Activated T-cell treated with anti-CD3 and anti-CD28 coated beads, Interleukin-2, amount 50 U/mL, for 48 hours (primary cell): Measurements from ENCODE around the gene ARHGAP6.
A peak's percentile ranks its signal among the peaks of the same experiment; 100 is the strongest.
"Not testable (repeated sequence)": the region's sequence is repeated elsewhere in the genome, so short reads cannot be mapped to it uniquely, and the experiment has no call there.

Experiments
- DNase-seq, 2 experiments: peaks; one replicate each; pipeline ENCODE4 v3.0.0-alpha.2; 2020

The ARHGAP6 gene

DNA sequence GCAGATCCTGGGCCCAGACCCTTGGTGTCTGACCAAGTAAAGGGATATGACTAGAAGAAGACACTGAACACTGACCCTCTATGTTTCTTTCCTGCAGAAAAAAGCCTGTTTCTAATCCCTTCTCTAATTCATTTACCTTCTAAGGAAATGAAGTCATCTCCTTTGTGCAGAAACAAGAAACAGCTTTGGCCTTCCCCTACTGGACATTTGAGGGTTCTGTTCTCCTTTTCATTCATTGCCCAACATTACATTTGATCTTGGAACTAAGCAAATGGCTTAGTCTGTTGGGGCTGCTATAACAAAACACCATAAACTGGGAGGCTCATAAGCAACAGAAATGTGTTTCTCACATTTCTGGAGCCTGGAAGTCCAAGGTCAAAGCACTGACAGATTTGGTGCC, 534.6 kb downstream of the ARHGAP6 start:
- no peak for DNase-seq

DNA sequence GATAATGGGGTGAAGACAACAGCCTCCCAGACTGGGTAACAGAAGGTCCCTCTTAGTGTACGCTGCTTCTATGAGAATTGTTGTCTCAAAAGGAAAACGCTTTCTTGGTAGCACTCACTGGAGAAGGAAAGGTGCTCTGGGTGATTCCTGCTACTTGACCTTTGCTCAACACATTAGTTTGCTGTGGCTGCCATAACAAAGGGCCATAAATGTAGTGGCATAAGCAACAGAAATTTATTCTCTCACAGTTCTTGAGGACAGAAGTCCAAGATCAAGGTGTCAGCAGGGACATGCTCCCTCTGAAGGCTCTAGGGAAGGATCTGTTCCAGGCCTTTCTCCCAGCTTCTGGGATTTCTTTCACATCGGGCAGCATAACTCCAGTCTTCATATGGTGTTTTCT, 535.6 kb downstream of the ARHGAP6 start:
- DNase-seq = no peak

DNA sequence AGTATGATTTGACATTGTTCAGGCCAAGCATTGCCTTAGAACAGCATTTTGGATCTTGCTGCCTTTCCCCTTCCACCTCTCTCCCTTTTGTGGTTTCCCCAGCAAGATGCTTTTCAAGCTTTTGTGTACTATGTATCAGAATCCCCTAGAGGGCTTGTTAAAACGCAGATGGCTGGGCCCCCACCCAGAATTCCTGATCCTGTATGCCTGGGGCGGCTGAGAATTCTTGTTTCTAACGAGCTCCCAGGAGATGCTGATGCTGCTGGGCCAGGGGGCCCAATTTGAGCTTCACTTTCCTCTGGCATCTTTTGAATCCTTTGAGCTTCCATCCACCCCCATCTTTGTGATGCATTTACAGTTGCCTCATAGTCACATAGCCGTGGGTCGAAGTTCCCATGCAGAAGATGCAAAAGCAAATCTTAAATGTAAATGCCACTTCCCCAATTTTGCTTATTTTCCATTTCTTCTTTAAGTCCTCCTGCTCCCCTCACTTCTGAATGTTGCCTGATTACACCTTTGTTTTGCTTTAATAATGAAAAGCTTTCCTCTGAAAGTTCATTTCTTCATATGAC, 536.1 kb downstream of the ARHGAP6 start:
- DNase-seq = no peak

DNA sequence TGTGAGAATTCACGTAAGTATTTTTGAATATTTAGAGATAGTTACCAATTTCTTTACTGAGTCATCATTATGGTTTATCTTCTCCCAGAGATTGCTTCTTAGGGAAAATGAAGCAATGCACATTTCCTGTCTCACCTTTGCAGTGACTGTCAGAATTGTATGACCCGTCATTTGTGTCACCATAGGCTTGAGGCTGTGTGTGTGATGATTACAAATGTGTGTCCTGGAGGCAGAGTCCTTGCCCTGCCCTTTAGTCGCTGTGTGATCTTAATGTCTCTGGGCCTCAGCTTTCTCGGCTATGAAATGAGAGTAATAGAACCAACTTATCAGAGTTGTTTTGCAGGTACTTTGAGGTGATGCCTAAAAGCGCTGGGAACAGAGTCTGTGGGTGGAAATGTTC, 540.7 kb downstream of the ARHGAP6 start:
- no peak for DNase-seq

DNA sequence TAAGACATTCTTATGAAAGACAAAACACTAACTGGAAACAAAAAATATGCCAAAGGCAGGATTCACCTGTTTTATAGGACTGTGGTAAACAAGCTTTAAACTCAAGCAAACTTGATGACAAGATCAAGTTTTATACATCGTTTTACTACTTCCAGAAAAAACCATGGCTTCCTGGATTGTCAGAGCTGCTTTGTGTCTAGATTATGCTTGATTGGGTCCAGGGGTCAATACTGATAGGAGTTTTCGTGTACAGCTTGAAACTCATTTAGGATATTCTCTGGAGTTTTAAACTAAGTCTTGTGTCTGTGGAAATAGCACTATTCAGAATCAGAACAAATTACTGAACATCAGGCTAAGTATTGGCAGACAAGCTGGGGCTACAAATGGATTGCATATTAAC, 541.6 kb downstream of the ARHGAP6 start:
- no peak for DNase-seq

DNA sequence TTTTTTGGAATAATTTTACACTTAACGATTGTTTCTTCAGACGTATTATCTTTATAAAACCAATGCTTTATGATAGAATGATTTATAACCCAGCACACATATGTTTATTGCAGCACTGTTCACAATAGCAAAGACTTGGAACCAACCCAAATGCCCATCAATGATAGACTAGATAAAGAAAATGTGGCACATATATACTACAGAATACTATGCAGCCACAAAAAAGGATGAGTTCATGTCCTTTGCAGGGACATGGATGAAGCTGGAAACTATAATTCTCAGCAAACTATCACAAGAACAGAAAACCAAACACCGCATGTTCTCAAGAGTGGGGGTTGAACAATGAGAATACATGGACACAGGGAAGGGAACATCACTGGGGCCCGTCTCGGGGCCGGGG, 542.6 kb downstream of the ARHGAP6 start:
- DNase-seq = not testable (repeated sequence)

DNA sequence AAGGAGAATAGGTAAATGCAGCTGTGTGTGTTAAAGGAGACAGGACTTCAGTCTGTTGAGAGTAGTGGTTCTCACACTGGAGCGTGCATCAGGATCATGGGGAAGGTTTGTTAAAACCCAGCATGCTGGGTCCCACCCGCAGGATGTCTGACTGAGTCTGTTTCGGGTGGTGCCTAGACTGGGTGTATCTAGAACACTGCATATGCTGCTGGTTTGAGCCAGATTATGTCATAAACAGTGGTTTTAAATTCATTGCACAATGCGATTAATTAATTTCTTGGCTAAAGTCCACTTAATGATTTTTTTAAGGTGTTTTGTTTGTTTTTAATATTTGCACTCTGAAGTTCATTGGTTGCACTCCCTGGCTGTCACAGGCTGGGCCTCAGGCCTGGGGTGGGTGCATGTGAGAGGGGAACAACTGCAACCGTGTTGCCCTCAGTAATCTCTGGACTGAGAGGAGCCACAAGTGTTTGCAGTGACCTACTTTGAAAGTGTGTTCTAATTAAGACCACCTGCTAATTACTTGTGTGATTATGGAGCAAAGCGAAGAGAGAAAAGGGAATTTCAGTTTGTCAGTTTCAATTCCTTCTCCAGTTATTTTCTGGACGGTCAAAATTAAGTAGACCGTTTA, 546.3 kb downstream of the ARHGAP6 start:
- no peak for DNase-seq

DNA sequence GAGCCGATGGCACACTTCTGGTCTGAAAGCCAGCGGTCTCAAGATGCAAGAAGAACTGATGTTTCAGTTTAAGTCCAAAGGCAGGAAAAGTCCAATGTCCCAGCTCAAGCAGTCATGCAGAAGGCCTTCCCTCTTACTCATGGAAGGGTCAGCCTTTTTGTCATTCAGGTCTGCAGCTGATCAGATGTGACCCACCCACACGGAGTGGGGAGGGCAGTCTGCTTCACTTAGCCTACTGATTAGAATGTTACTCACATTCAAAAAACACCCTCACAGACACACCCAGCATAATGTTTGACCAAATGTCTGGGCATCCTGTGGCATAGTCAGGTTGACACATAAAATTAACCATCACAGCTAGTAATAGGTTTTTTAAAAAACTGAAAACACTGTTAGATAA, 548.0 kb downstream of the ARHGAP6 start:
- DNase-seq = no peak

DNA sequence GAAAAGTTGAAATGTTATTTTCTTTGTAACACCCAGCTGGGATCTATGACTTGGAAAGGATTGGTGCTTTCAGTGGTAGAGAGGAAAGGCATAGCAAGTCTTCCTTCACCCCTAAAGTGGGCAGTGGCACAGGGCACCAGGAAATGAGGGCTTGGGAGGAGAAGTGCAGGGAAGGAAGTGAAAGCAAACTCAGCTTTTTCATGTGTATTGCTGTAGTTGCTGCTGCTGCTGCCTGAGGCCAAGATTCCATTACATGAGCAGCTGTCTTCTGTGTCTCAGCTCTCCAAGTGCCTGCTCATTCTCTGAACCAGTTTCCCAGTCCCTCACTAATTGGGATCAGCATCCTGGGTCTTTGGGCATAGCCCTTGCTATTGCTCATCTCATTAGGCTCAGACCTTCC, 552.0 kb downstream of the ARHGAP6 start:
- DNase-seq = no peak

DNA sequence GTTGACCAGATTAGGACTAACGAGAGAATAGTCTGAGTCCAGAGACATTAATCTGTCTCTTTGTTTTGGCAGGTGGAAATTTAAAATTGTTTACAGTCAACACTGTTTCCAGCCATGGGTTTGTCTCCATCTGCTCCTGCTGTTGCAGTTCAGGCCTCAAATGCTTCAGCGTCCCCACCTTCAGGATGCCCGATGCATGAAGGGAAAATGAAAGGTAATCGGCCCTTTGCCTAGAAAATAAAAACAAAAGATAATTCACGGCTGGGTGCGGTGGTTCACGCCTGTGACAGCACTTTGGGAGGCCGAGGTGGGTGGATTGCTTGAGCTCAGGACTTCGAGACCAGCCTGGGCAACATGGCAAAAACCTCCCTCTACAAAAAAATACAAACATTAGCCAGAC, 553.8 kb downstream of the ARHGAP6 start:
- no peak for DNase-seq

DNA sequence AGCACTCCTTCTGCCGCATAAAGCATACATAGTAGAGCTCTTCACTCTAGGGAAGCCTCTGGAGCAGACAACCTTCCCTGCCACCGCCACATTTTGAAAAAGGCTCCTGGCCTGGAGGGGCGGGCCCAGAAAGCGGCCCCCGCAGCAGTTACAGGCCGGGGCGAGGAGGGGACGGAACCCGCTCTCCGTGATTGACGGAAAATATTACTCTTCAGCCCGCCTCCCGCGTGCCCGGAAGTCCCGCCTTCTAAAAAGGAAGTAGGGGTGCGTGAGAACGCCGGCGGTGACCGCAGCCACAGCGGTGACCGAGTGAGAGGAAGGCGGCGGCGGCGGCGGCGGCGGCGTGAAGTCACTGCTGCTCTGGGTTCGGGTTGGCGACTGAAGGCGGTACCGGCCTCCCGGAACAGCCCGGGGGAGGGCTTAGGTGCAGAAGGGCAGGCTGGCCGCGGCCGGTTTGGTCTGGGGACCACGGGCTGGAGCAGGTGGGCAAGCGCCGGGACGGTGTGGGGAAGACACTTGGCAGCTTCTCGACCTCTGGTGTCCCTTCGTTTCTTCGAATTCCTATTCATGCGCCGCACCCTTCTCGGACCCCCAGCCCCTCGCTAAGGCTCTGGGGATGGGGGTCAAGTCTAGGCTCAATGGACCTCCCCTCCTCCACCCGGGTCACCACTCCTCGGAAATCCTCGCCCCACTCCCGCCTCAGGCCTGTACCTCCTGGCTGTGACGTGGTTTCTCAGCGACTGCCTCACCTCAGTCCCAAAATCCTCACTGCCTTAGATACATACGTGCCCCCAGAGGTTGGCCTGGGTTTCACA, 554.5 kb downstream of the ARHGAP6 start, which contains the start of gene HCCS:
HCCS (plus strand) TSS at position 296 of the 815 bp plus-strand sequence. CDS start 729 bp downstream, outside the sequence.
- DNase-seq = peak; percentile 78 to 84

DNA sequence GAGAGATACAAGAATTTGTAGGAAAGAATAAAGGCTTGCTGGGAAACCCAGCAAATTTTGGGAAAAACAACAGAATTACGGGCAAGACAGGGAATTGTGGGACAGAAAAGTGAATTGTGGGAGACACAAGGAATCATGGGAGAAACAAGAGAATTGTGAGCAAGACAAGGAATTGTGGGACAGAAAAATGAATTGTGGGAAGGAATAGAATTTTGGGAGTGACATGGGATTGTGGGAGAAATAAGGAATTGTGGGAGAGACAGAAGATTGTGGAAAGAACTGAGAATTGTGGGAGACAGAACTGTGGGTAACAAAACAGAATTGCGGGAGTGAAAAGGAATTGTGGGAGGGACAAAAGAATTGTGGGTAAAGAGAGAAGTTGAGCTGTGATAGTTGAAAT, 555.8 kb downstream of the ARHGAP6 start:
- no peak for DNase-seq

DNA sequence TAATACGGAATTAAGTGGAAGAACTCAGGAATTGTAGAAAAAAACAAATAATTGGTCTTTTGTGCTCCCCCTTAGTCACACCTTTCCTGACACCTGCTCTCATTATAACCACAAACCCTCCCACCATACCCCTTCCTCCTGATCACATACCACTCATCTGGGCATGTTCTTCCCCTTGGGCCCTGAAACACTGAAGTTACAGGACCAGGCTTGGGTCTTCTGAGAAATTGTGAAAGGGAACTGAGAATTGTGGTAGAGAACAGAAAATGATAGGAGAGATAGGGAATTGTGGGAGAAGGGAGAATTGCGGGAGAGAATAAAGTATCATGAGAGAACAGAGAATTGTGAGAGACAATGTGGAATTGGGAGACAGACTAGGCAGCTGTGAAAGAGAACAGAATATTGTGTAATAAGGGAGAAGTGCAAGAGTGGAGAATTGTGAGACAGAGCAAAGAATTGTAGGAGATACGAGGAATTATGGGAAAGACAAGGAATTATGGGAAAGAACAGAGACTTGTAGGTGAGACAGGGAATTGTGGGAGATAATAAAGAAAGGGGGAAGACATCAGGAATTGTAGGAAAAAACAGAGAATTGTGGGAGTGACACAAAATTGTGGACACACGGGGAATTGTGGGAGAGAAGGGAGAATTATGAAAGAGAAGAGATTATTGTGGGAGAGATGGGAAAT, 557.3 kb downstream of the ARHGAP6 start:
- no peak for DNase-seq

DNA sequence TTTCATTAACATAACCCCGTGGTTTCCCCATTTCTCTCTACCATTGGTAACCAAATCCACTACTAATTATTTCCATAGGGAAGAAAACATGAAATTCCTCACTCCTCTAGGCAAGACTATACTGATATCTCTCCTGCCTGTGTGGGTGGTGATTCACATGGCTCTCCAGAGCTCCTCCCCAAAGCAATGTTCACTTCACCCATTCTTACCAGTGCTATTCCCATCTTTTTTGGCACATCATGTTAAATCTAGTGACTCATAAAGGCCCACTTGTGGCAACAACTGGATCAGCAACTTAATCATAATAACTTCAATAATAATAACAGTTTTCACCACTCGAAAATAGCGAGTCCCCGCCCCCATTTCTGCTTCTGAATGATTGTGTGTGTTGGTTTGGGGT, 560.6 kb downstream of the ARHGAP6 start:
- no peak for DNase-seq

DNA sequence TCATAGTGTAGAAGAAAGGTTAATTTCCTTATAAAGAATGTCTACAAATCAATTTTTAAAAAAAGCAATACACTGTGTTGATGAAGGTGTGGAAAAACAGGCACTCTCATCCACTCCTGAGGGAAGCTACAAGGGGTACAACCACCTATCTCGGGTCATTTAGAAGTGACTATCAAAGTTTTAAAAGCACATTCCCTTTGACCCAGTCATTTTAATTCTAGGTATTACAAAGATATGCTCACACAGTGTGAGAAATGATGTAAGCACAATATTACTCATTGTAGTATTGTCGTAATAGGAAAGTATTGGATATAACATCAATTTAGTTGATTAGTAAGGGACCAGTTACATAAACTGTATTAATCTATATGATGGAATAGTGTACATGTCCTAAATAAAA, 562.0 kb downstream of the ARHGAP6 start:
- DNase-seq = no peak

DNA sequence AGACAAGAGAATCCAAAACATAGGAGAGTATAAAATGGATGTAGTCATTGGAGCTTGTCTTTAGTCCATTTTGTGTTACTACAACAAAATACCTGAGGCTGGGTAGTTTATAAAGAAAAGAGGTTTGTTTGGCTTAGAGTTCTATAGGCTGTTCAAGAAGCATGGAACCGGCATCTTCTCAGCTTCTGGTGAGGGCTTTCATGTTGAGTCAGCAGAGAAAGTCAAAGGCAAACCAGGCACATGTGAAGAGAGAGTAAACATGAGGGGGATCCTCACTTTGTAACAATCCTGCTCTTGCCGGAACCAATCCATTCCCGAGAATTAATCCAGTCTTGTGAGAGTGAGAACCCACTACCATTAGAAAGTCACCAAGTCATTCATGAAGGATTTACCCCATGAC, 562.7 kb downstream of the ARHGAP6 start:
- no peak for DNase-seq

DNA sequence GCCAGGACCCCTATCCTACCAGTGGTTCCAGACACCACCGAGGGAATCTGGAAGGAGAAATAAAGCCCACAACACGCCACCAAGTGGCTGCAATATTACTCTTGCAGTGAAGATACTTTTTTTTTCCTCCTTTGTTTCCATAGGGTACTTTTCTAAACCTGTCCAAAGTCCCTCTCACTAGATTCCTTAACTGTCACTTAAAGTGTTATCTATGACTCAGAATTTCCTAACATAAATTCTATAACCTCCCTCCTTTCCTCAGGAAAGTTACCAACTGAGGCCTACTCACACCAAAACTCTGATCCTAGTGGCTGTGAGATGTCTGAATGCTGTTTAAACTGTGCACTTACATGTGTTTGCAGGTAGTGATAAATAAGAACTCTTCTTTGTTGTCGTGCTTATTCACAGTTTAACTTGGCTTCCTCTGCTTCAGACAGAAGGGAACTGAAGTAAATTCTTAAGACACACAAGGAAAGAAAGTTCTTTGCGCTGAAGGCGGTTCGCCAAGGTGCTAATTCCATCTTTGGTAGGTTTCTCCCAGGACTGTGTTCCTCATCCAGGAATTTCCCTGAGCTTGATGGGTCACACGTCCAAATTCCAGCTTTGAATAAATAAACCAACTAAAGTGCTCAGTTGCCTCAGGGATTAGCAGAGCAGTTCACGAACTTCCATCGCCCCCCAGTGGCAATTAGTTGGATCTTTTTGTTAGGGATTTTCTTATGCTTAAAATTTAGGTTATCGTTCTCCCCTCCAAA, 565.3 kb downstream of the ARHGAP6 start:
- no peak for DNase-seq

DNA sequence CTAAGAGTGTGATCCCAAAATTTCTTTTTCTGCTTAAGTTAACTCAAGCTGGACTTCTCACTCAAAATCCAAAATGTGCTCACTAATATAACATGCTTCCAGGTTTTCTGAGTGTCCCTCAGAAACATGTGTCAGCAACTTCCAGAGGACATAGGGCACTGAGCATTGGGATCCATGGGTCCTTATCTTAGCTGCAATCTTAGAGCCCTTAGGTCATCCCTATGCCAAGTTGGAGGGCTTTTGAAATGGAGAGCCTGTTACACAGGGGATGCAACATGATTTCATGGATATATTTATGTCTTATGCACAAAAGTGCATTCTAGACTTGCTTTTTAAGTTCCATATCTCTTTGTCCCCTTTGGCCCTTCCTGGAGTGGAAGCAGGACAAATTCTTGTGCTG, 566.3 kb downstream of the ARHGAP6 start:
- no peak for DNase-seq

DNA sequence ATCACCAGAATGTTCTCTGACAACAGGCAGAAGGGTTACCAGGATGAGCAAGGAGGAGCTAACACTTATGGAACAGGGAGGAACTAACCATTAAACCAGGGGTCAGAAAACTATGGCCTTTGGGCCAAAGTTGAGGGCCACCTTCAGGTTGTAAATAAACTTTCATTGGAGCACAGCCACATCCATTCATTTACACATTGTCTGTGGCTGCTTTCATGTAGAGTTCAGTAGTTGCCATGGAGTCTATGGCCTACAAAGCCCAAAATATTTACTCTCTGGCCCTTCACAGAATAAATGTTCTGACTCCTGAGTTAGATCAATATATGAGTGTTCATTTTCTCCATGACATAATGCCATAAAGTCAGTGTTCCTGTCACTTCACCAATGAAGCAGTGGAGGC, 567.8 kb downstream of the ARHGAP6 start:
- no peak for DNase-seq

DNA sequence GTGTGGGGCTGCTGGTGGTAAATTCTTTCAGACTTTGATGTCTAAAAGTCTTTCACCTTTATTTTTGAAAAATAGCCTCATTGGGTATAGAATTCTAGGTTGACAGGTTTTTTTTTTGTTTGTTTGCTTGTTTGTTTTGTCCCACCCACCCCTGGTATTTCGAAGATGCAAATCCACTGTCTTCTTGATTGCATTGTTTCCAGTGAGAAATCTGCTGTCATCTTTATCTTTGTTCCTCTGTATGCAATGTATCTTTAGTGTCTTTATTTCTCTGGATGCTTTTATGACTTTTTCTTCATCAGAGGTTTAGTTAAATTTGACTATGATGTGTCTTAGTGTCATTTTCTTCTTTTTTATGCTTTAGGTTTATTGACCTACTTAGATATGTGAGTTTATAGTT, 575.9 kb downstream of the ARHGAP6 start:
- no peak for DNase-seq
